AG10803 (cell line): Measurements from ENCODE around the gene ADGRV1.
"Not testable (repeated sequence)": the region's sequence is repeated elsewhere in the genome, so short reads cannot be mapped to it uniquely, and the experiment has no call there.

Experiments used
- DNase-seq: peaks from one replicate; pipeline ENCODE4 v3.0.0; 2010; ENCODE audit warnings: low read depth
- H3K4me3 ChIP-seq: 2 replicates; pipeline ENCODE4 v1.5.1; 2011; ENCODE audit warnings: mild to moderate bottlenecking, low read length, control low read depth
- TF ChIP-seq, protein P1 (sequence below): conservative IDR thresholded peaks from 2 replicates; pipeline ENCODE4 v1.5.1; 2011; ENCODE audit warnings: mild to moderate bottlenecking, low read length, control low read depth, inconsistent platforms

ADGRV1 gene

GRCh38 chr5:90650767-90651166 is 92.2 kb downstream of the ADGRV1 start:
- TF ChIP-seq, protein P1, sequence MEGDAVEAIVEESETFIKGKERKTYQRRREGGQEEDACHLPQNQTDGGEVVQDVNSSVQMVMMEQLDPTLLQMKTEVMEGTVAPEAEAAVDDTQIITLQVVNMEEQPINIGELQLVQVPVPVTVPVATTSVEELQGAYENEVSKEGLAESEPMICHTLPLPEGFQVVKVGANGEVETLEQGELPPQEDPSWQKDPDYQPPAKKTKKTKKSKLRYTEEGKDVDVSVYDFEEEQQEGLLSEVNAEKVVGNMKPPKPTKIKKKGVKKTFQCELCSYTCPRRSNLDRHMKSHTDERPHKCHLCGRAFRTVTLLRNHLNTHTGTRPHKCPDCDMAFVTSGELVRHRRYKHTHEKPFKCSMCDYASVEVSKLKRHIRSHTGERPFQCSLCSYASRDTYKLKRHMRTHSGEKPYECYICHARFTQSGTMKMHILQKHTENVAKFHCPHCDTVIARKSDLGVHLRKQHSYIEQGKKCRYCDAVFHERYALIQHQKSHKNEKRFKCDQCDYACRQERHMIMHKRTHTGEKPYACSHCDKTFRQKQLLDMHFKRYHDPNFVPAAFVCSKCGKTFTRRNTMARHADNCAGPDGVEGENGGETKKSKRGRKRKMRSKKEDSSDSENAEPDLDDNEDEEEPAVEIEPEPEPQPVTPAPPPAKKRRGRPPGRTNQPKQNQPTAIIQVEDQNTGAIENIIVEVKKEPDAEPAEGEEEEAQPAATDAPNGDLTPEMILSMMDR = no peak
- DNase-seq = no peak
- no peak overlapping the region for H3K4me3 ChIP-seq

DNA sequence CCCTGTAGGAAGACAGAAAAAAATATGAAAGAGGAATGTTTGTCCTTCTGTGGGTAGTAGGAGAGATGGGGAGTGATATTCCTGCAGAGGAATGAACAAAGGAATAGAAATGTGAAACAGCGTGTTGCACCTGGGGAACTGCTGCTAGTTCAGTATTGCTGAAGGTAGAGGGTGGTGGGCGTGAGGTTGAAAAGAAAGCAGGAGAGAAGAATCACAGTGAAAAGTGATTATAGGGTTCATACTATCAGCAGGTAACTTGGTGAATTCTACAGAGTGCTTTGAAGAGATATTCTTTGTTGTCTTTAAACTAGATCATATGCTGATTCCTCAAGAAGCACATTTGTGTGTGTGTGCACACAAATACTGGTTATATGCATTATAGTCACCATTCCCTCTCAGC is 95.6 kb downstream of the ADGRV1 start:
- TF ChIP-seq, protein P1 = no peak
- DNase-seq = no peak
- no peak overlapping the region for H3K4me3 ChIP-seq

DNA sequence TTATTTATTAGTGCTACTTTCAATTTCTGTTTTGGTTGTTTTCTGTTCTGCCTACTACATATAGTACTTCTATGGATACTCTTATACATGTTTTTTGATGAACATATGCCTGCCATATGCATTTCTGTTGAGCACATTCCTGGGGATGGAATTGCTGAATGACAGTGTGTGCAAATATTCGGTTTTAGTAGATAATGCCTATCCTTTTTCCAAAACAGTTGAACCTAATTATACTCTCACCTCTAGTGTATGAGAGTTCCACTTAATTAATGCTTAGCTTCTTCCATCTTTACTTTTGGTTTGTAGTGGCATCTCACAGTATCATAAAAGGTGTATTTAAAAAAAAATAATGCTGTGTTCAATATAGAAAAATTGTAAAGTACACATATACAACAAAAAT is 96.8 kb downstream of the ADGRV1 start:
- no peak overlapping the region for H3K4me3 ChIP-seq
- TF ChIP-seq, protein P1 = no peak
- no peak for DNase-seq

- TF ChIP-seq, protein P1 = no peak
- no peak for DNase-seq
- no peak overlapping the region for H3K4me3 ChIP-seq
Measured at GRCh38 chr5:90657030-90657429, 98.4 kb downstream of the ADGRV1 start.

DNA sequence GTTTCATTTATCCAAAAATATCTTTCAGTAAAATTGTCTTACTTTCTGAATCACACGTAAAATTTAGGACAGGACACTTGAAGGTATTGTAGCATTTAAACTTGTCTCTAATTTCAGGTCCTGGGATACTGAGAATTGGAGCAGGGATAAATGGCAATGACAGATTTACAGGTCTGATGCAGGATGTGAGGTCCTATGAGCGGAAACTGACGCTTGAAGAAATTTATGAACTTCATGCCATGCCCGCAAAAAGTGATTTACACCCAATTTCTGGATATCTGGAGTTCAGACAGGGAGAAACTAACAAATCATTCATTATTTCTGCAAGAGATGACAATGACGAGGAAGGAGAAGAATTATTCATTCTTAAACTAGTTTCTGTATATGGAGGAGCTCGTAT is 99.2 kb downstream of the ADGRV1 start:
- TF ChIP-seq, protein P1 = no peak
- no peak for DNase-seq
- no peak overlapping the region for H3K4me3 ChIP-seq

DNA sequence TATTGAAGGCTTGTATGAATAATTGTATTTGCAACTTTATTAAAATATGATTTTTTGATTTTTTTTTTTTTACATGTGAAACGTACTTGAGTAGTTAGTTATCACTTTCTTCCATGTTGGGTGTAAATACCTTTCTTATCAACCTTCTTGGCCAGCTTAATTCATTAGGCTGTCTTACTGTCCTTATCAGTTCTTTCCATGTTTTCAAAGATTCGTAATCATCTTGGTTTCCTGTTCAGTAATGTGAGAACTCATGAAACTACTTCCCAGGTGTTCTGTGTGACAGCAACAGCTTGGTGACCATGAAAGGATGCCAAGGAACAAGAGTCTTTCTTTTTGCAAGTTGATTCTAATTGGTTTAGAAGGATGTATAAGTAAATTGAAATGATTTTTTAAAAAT is 100.0 kb downstream of the ADGRV1 start:
- no peak overlapping the region for H3K4me3 ChIP-seq
- DNase-seq = no peak
- TF ChIP-seq, protein P1 = no peak

DNA sequence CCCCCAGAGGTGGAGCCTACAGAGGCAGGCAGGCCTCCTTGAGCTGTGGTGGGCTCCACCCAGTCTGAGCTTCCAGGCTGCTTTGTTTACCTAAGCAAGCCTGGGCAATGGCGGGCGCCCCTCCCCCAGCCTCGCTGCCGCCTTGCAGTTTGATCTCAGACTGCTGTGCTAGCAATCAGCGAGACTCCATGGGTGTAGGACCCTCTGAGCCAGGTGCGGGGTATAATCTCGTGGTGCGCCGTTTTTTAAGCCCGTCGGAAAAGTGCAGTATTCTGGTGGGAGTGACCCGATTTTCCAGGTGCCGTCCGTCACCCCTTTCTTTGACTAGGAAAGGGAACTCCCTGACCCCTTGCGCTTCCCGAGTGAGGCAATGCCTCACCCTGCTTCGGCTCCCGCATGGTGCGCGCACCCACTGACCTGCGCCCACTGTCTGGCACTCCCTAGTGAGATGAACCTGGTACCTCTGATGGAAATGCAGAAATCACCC is 109.5 kb downstream of the ADGRV1 start:
- not testable (repeated sequence) for H3K4me3 ChIP-seq, DNase-seq

DNA sequence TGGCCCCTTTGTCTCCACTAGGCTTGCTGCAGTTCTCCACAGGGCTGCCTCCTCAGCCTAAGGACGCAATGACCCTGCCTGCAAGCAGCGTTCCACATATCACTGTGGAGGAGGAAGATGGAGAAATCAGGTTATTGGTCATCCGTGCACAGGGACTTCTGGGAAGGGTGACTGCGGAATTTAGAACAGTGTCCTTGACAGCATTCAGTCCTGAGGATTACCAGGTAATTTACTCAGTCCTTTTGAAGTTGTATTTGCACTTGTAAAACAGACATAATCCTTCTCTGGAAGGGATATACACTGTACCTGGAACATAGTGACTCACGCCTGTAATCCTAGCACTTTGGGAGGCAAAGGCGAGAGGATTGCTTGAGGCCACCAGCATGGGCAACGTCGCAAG is 116.6 kb downstream of the ADGRV1 start:
- TF ChIP-seq, protein P1 = no peak
- no peak overlapping the region for H3K4me3 ChIP-seq
- DNase-seq = no peak
